Measurements from ENCODE around the gene GNLY. TPM values are rescaled to one million over a fixed set of nuclear protein-coding genes. Genes with fewer than 3 reads are reported as not detected.

The GNLY gene
- total RNA-seq, 1 donor from 2014 or later = not detected

GRCh38 chr2:85692039-85692645 lies 2.0 kb upstream of the GNLY start:
- no peaks in the 10 kb centered on the region for H3K9me3 Mint-ChIP-seq (ENCODE audit: low read depth)
- TF ChIP-seq CTCF (IDR thresholded peaks at IDR 0.05) = no peak
- H3K36me3 Mint-ChIP-seq (ENCODE audit: low read depth) = no peaks in the 10 kb centered on the region
- H3K4me1 Mint-ChIP-seq (ENCODE audit: low read depth) = peaks cover 6% of the 10 kb centered on the region
- H3K4me3 Mint-ChIP-seq (ENCODE audit: unreplicated experiment) = no peak overlapping the region
- no peak overlapping the region for H3K27ac Mint-ChIP-seq (ENCODE audit: unreplicated experiment)
- DNase-seq (ENCODE audit: low spot score) = no peak
- H3K27me3 Mint-ChIP-seq (ENCODE audit: low read depth) = peaks cover 4% of the 10 kb centered on the region

GRCh38 chr2:85695121-85695520 lies 963 bp downstream of the GNLY start:
- Mint-ChIP-seq H3K36me3 (ENCODE audit: low read depth) (no peaks in the 10 kb centered on the region), H3K27me3 (ENCODE audit: low read depth) (no peaks in the 10 kb centered on the region), H3K9me3 (ENCODE audit: low read depth) (no peaks in the 10 kb centered on the region), H3K4me1 (ENCODE audit: low read depth) (peaks cover 2% of the 10 kb centered on the region), H3K27ac (ENCODE audit: unreplicated experiment) (no peak overlapping the region), H3K4me3 (ENCODE audit: unreplicated experiment) (no peak overlapping the region)
- no peak for TF ChIP-seq CTCF (IDR thresholded peaks at IDR 0.05)
- DNase-seq (ENCODE audit: low spot score) = no peak

- H3K36me3 Mint-ChIP-seq (ENCODE audit: low read depth) = no peaks in the 10 kb centered on the region
- H3K4me1 Mint-ChIP-seq (ENCODE audit: low read depth) = peaks cover 2% of the 10 kb centered on the region
- H3K27me3 Mint-ChIP-seq (ENCODE audit: low read depth) = no peaks in the 10 kb centered on the region
- H3K4me3 Mint-ChIP-seq (ENCODE audit: unreplicated experiment) = no peak overlapping the region
- H3K9me3 Mint-ChIP-seq (ENCODE audit: low read depth) = no peaks in the 10 kb centered on the region
- no peak for DNase-seq (ENCODE audit: low spot score)
- TF ChIP-seq CTCF (IDR thresholded peaks at IDR 0.05) = no peak
- H3K27ac Mint-ChIP-seq (ENCODE audit: unreplicated experiment) = no peak overlapping the region
Observed at GRCh38 chr2:85695691-85696668, 1.8 kb downstream of the GNLY start.

- peaks cover 6% of the 10 kb centered on the region for H3K4me1 Mint-ChIP-seq (ENCODE audit: low read depth)
- no peak overlapping the region for H3K27ac Mint-ChIP-seq (ENCODE audit: unreplicated experiment)
- no peak overlapping the region for H3K4me3 Mint-ChIP-seq (ENCODE audit: unreplicated experiment)
- no peak for DNase-seq (ENCODE audit: low spot score)
- no peaks in the 10 kb centered on the region for H3K36me3 Mint-ChIP-seq (ENCODE audit: low read depth)
- H3K9me3 Mint-ChIP-seq (ENCODE audit: low read depth) = no peaks in the 10 kb centered on the region
- no peaks in the 10 kb centered on the region for H3K27me3 Mint-ChIP-seq (ENCODE audit: low read depth)
- no peak for TF ChIP-seq CTCF (IDR thresholded peaks at IDR 0.05)
Observed at GRCh38 chr2:85697096-85697495, 2.9 kb downstream of the GNLY start.

- no peak for TF ChIP-seq CTCF (IDR thresholded peaks at IDR 0.05)
- Mint-ChIP-seq H3K36me3 (ENCODE audit: low read depth) (no peaks in the 10 kb centered on the region), H3K4me1 (ENCODE audit: low read depth) (peaks cover 12% of the 10 kb centered on the region), H3K9me3 (ENCODE audit: low read depth) (no peaks in the 10 kb centered on the region), H3K4me3 (ENCODE audit: unreplicated experiment) (no peak overlapping the region), H3K27ac (ENCODE audit: unreplicated experiment) (no peak overlapping the region), H3K27me3 (ENCODE audit: low read depth) (no peaks in the 10 kb centered on the region)
- DNase-seq (ENCODE audit: low spot score) = no peak
Observed at GRCh38 chr2:85697716-85698115, 3.6 kb downstream of the GNLY start.

All from chondrocyte (in vitro differentiated cells).